Effector memory CD4-positive, alpha-beta T cell (primary cell): ENCODE results near the gene TMEM232.

Experiments
- DNase-seq, 3 donors: peaks; one replicate each; pipeline ENCODE4 v3.0.0-alpha.2; 2020
- H3K27ac ChIP-seq: 2 replicates; pipeline ENCODE4 v1.7.0; 2013; ENCODE audit warnings: mild to moderate bottlenecking, low read length, moderate library complexity; ENCODE audit not compliant: insufficient read depth, poor library complexity, severe bottlenecking
- H3K27me3 ChIP-seq: replicated peaks from 2 replicates; pipeline ENCODE4 v1.7.0; 2013; ENCODE audit warnings: mild to moderate bottlenecking, low read length; ENCODE audit not compliant: insufficient read depth, control insufficient read depth, poor library complexity, severe bottlenecking
- H3K36me3 ChIP-seq: 2 replicates; pipeline ENCODE4 v1.7.0; 2013; ENCODE audit warnings: mild to moderate bottlenecking, low read length, moderate library complexity; ENCODE audit not compliant: control insufficient read depth, insufficient read depth
- H3K4me1 ChIP-seq: 2 replicates; pipeline ENCODE4 v1.7.0; 2013; ENCODE audit warnings: low read length, mild to moderate bottlenecking; ENCODE audit not compliant: control insufficient read depth, insufficient read depth, poor library complexity, severe bottlenecking
- H3K4me3 ChIP-seq: 2 replicates; pipeline ENCODE4 v1.7.0; 2013; ENCODE audit warnings: low read length, low read depth, mild to moderate bottlenecking; ENCODE audit not compliant: insufficient read depth, poor library complexity, severe bottlenecking
- H3K9me3 ChIP-seq: 2 replicates; pipeline ENCODE4 v1.7.0; 2013; ENCODE audit warnings: mild to moderate bottlenecking, low read length, moderate library complexity; ENCODE audit not compliant: control insufficient read depth
- total RNA-seq, 3 donors: gene quantifications; one replicate each; lab custom pipeline; 2026; lab: John Stamatoyannopoulos, UW

The TMEM232 gene
- 0.17 to 1.4 (median 1.4) reads per million in 3 donors for total RNA-seq

DNA sequence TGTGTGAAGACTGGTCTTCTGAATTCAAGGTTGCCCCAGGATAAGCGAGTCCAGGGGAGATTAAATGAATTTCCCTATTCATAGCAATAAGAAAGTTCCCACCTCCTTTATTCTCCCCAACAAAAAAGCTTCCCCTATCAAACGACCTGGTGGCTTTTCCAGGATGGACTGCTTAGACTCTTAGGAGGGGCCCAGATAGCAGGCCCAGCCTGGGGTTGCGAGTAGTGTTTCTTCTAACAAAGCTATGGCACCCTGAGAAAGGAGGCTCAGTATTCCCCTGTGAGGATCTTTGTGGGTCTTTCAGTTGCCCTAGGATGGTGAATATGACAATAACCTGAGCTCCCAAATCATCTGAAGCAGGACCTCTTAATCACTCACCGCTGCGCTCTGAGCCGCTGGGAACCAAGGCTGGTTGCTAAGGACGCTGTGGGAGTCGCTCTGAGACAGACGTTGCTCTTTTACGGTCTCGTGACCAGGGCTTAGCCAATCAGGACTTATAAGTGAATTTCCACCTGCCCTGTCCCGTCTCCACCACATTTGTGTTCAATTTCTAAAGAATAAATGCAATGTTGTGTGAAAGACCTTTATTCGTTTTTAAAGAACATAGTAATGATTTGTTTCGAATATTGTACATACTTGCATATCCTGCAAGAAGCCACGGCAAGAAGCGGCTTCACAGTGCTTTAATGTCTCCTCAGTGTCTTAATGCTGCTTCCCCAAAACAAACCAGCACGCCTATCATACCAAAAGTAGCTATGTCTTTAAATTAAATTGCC is at the start of gene TMEM232:
Gene TMEM232, minus strand, starts transcription at position 423 of the 776 bp plus-strand sequence. CDS start 59,319 bp downstream, outside the sequence.
- peak; percentile 52 to 69 (median 55) for DNase-seq
- H3K27ac ChIP-seq: no peak within 1 kb of the TSS

DNA sequence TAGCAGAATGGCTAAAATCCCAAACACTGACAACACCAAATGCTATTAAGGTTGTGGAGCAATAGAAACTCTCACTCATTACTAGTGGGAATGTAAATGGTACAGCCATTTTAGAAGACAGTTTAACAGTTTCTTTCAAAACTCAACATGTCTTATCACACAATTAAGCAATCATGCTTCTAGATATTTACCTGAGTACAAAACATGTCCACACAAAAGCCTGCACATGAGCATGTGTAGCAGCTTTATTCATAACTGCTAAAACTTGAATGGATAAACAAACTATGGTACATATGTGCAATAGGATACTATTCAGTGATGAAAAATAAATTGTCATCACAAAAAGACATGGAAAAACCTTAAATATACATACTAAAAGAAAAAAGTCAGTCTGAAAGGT is 43.8 kb upstream of the TMEM232 start:
- no peaks in the 10 kb centered on the region for H3K27me3 ChIP-seq
- no peak for DNase-seq
- H3K4me1 ChIP-seq: no peaks in the 10 kb centered on the region
- H3K36me3 ChIP-seq: no peaks in the 10 kb centered on the region
- no peaks in the 10 kb centered on the region for H3K9me3 ChIP-seq
- no peak overlapping the region for H3K27ac ChIP-seq
- no peak overlapping the region for H3K4me3 ChIP-seq

More for the DNA sequence above, at the start of gene TMEM232:
- no peaks in the 10 kb centered on the region for H3K27me3 ChIP-seq
- H3K4me1 ChIP-seq: no peaks in the 10 kb centered on the region
- no peaks in the 10 kb centered on the region for H3K9me3 ChIP-seq
- peak within 1 kb of the TSS; percentile 47 for H3K4me3 ChIP-seq
- no peaks in the 10 kb centered on the region for H3K36me3 ChIP-seq

GRCh38 chr5:110769000-110769681 is 42.7 kb upstream of the TMEM232 start:
- no peak overlapping the region for H3K27ac ChIP-seq
- H3K4me3 ChIP-seq: no peak overlapping the region
- no peaks in the 10 kb centered on the region for H3K27me3 ChIP-seq
- no peaks in the 10 kb centered on the region for H3K36me3 ChIP-seq
- H3K4me1 ChIP-seq: no peaks in the 10 kb centered on the region
- DNase-seq: no peak
- H3K9me3 ChIP-seq: no peaks in the 10 kb centered on the region

GRCh38 chr5:110768138-110768860 is 41.8 kb upstream of the TMEM232 start:
- Histone ChIP-seq H3K4me3 (no peak overlapping the region), H3K36me3 (no peaks in the 10 kb centered on the region), H3K27ac (no peak overlapping the region), H3K9me3 (no peaks in the 10 kb centered on the region), H3K4me1 (no peaks in the 10 kb centered on the region), H3K27me3 (no peaks in the 10 kb centered on the region)
- no peak for DNase-seq

DNA sequence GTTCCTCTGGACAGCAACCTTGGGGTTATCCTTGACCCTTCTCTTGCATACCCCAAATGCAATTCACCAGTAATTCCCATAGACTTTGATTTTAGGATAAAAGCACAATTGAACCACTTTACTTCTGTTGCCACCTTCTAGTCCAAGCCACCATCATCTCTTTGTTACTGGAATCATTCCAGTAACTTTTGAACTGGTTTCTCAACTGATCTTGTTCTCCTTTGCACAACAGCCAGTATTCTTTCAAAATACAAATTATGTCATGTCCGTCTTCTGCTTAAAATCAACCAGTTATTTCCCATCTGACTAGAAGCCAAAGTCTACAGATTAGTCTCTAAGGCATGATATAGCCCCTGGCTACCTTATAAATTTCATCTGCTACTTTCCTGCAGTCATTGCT is 33.7 kb upstream of the TMEM232 start:
- Histone ChIP-seq H3K4me3 (no peak overlapping the region), H3K27ac (no peak overlapping the region), H3K36me3 (peaks cover 40% of the 10 kb centered on the region), H3K27me3 (no peaks in the 10 kb centered on the region), H3K4me1 (no peaks in the 10 kb centered on the region), H3K9me3 (no peaks in the 10 kb centered on the region)
- no peak for DNase-seq

DNA sequence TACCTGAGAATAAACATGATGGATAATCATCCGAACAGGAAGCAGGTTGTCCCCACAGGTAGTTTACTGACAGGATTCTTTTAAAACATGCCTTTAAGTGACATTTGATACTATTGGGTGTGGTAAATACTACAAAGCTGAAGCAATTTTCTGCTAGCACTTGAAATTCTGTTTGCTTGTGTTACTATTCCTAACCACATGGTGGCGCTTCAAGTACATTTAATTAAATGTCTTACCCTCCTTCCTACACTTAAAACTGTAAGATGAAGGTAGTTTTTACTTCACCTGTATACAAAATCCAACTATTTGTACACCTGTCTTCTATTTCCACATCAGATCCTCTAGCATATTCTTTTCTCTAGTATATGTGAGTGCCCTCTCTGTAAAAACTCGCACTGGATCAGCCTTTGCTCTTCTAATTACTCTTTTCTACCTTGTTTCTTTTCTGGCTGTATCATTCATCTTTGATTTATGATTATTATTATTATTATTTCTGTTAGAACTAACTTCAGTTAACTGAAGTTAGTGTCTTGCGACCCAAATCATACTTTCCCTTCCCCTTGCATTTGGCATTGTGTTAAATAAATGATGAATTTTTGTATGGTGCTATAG is 30.8 kb upstream of the TMEM232 start:
- Histone ChIP-seq H3K9me3 (no peaks in the 10 kb centered on the region), H3K27me3 (no peaks in the 10 kb centered on the region), H3K27ac (no peak overlapping the region), H3K4me3 (no peak overlapping the region), H3K4me1 (peaks cover 7% of the 10 kb centered on the region), H3K36me3 (peaks cover 40% of the 10 kb centered on the region)
- no peak for DNase-seq

GRCh38 chr5:110754181-110754580 is 27.7 kb upstream of the TMEM232 start:
- peaks cover 10% of the 10 kb centered on the region for H3K4me1 ChIP-seq
- H3K4me3 ChIP-seq: no peak overlapping the region
- DNase-seq: no peak
- no peaks in the 10 kb centered on the region for H3K9me3 ChIP-seq
- no peaks in the 10 kb centered on the region for H3K27me3 ChIP-seq
- H3K27ac ChIP-seq: no peak overlapping the region
- peaks cover 21% of the 10 kb centered on the region for H3K36me3 ChIP-seq

DNA sequence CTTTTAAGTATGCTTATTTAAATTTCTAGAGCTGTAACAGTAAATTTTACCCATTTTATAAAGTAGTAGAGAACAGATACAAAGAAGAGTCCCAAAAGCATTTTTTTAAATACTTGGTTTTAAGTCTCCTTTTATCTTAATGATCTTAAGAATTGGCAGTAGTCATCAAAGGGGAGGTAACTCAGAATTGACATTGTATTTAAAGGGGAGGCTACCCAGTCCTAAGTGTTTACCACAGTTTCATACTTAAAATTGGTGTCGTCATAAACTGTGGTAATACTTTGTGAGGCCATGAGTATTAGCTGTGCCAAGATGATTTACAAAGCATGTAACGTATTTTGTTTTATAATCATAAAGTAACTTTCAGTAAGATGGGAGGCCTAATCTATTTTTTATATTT is 27.1 kb upstream of the TMEM232 start:
- DNase-seq: no peak
- Histone ChIP-seq H3K27ac (no peak overlapping the region), H3K9me3 (no peaks in the 10 kb centered on the region), H3K27me3 (no peaks in the 10 kb centered on the region), H3K36me3 (peaks cover 22% of the 10 kb centered on the region), H3K4me3 (no peak overlapping the region), H3K4me1 (peaks cover 10% of the 10 kb centered on the region)

DNA sequence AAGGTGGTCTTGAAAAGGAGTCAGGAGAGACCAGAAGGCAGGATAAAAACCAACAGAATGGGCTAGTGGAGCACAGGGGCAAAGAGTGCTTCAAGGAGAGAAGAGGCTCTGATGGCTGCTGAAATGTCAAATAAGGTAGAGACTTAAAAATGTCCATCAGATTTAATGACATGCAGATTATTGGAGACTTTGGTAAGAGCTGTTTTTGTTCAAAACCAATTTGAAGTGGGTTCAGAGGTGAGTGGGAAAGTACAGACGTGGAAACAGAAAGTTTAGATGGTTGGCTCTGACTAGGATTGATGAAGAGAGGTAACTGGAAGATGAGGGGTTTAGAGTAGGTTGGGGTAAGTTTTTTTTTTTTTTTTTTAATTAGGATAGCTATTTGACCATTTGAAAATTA is 26.5 kb upstream of the TMEM232 start:
- H3K27me3 ChIP-seq: no peaks in the 10 kb centered on the region
- peaks cover 27% of the 10 kb centered on the region for H3K36me3 ChIP-seq
- H3K4me3 ChIP-seq: no peak overlapping the region
- no peaks in the 10 kb centered on the region for H3K9me3 ChIP-seq
- no peak for DNase-seq
- H3K4me1 ChIP-seq: peaks cover 10% of the 10 kb centered on the region
- H3K27ac ChIP-seq: no peak overlapping the region
